Endothelial cell of umbilical vein (primary cell): ENCODE measurements around the gene WDR90. TPM values are rescaled to one million over a fixed set of nuclear protein-coding genes. Genes with fewer than 3 reads are reported as not detected.

Experiments used
- BruUV-seq: library from RNA; stranded (reverse); fragments of 400-500 nt; replicated peaks from 2 replicates; lab custom pipeline; 2021; lab: Mats Ljungman, UMichigan
- CTCF ChIA-PET: fragments of 300-600, 350-600 bp; sonication (Branson Sonifier 250); formaldehyde crosslinking; loops from one replicate; lab custom pipeline; 2021; ENCODE audit warnings: antibody characterized with exemption, inconsistent platforms; lab: Charles Lee
- POLR2A ChIA-PET: fragments of 300-600, 350-600 bp; sonication (Branson Sonifier 250); formaldehyde crosslinking; loops from one replicate; lab custom pipeline; 2021; ENCODE audit warnings: antibody characterized with exemption, inconsistent platforms; lab: Charles Lee
- DNase-seq: peaks from one replicate; pipeline ENCODE4 v3.0.0-alpha.2; 2011; ENCODE audit warnings: low read depth, low spot score
- FAIRE-seq: peaks from 2 replicates; lab custom pipeline; 2011; peaks lifted over from hg19 to GRCh38; lab: Jason Lieb, UNC
- H2AFZ ChIP-seq: 2 replicates; pipeline ENCODE4 v1.6.0; 2012; ENCODE audit warnings: low read depth, low read length, control low read depth, inconsistent platforms
- H3K27ac ChIP-seq: 2 replicates; pipeline ENCODE4 v1.5.1; 2011; ENCODE audit warnings: low read depth, mild to moderate bottlenecking, control low read depth, low read length, moderate library complexity; ENCODE audit not compliant: insufficient read depth
- H3K27me3 ChIP-seq, 2 experiments: 2 replicates each; pipeline versions ENCODE4 v1.6.0 to v1.6.1; 2011; ENCODE audit warnings: low read length in 2 of 2, mixed read lengths in 1 of 2; ENCODE audit not compliant: control insufficient read depth in 2 of 2, insufficient read depth in 2 of 2
- H3K36me3 ChIP-seq, 2 experiments: 2 replicates in 1 of 2; 3 replicates in 1 of 2; pipeline ENCODE4 v1.5.1; 2011; ENCODE audit warnings: low read length in 2 of 2, mild to moderate bottlenecking in 1 of 2, moderate library complexity in 1 of 2; ENCODE audit not compliant: control insufficient read depth in 2 of 2, insufficient read depth in 2 of 2; ENCODE audit errors: extremely low read depth in 1 of 2
- H3K4me1 ChIP-seq: 3 replicates; pipeline ENCODE4 v1.5.1; 2011; ENCODE audit warnings: mild to moderate bottlenecking, low read length; ENCODE audit not compliant: control insufficient read depth, insufficient read depth; ENCODE audit errors: extremely low read depth
- H3K4me2 ChIP-seq: 2 replicates; pipeline ENCODE4 v1.6.1; 2011; ENCODE audit warnings: low read length, control low read depth, mixed read lengths; ENCODE audit not compliant: insufficient read depth
- H3K4me3 ChIP-seq, 3 experiments: fragments of 200-600 bp in 1 of 3; sonication (generic), shearing (Covaris generic) in 1 of 3; replicated peaks in 1 of 3; 2 replicates each; pipeline ENCODE4 v1.5.1; 2011 to 2016; ENCODE audit warnings: control low read depth in 3 of 3, low read length in 3 of 3, mild to moderate bottlenecking in 2 of 3, inconsistent platforms in 1 of 3, low read depth in 1 of 3, moderate library complexity in 1 of 3; ENCODE audit not compliant: insufficient read depth in 1 of 3
- H3K79me2 ChIP-seq: 2 replicates; pipeline ENCODE4 v1.6.0; 2012; ENCODE audit warnings: low read length, inconsistent platforms; ENCODE audit not compliant: control insufficient read depth, insufficient read depth
- H3K9ac ChIP-seq: replicated peaks from 2 replicates; pipeline ENCODE3; 2011; ENCODE audit warnings: low read length, control low read depth; ENCODE audit not compliant: insufficient read depth; ENCODE audit errors: extremely low read depth
- H3K9me1 ChIP-seq: replicated peaks from 3 replicates; pipeline ENCODE4 v1.6.0; 2011; ENCODE audit warnings: mild to moderate bottlenecking, low read length; ENCODE audit not compliant: control insufficient read depth, insufficient read depth; ENCODE audit errors: extremely low read depth
- H3K9me3 ChIP-seq: replicated peaks from 2 replicates; pipeline ENCODE4 v1.5.1; 2012; ENCODE audit warnings: low read length, inconsistent platforms; ENCODE audit not compliant: control insufficient read depth, insufficient read depth
- H4K20me1 ChIP-seq: replicated peaks from 2 replicates; pipeline ENCODE3; 2011; ENCODE audit warnings: mild to moderate bottlenecking, low read length; ENCODE audit not compliant: control insufficient read depth, insufficient read depth; ENCODE audit errors: extremely low read depth
- EZH2 ChIP-seq: IDR thresholded peaks from 2 replicates; pipeline ENCODE4 v1.6.1; 2012; ENCODE audit warnings: borderline replicate concordance, low read depth, mild to moderate bottlenecking, moderate library complexity, low read length, inconsistent platforms; ENCODE audit not compliant: severe bottlenecking
- FOS ChIP-seq: IDR thresholded peaks from 2 replicates; pipeline ENCODE4 v1.6.1; 2011; ENCODE audit warnings: mild to moderate bottlenecking, low read length, moderate library complexity, borderline replicate concordance; ENCODE audit not compliant: insufficient read depth
- GATA2 ChIP-seq: IDR thresholded peaks from 2 replicates; pipeline ENCODE4 v1.7.0; 2011; ENCODE audit warnings: low read depth, mild to moderate bottlenecking, moderate library complexity, mixed read lengths, low read length; ENCODE audit not compliant: insufficient read length, insufficient read depth
- MYC ChIP-seq: IDR thresholded peaks from one replicate; pipeline ENCODE4 v1.6.1; 2011; ENCODE audit warnings: mild to moderate bottlenecking, low read depth, low read length
- POLR2A ChIP-seq: IDR thresholded peaks from 2 replicates; pipeline ENCODE4 v1.6.1; 2012; ENCODE audit warnings: low read depth, mild to moderate bottlenecking, control low read depth, low read length
- dilution Hi-C: fragments of 300-500 bp; cut with MboI; formaldehyde crosslinking; loops from one replicate; pipeline ENCODE4 v1.15.0; 2019; ENCODE audit warnings: low sequenced_read_pairs; ENCODE audit not compliant: extremely low pct_ligation_motif_present
- intact Hi-C: fragments of 100-400 bp; cut with micrococcal nuclease; formaldehyde crosslinking; loops from one replicate; pipeline ENCODE4 v1.10.0; 2022
- polyA plus RNA-seq, 4 experiments: library from polyadenylated mRNA; depleted of rRNA in 3 of 4; stranded (reverse) in 3 of 4; unstranded in 1 of 4; fragments of >200 nt; gene quantifications; 2 replicates each; pipeline versions ENCODE4 v1.2.1 to v1.2.3, GENCODE V29; 2011 to 2012; ENCODE audit warnings: missing spikeins in 1 of 4
- total RNA-seq: library from RNA; stranded (reverse); gene quantifications from 2 replicates; pipeline ENCODE4 v1.2.3, GENCODE V29; 2021
- TF ChIP-seq, protein P1 (sequence below), 2 donors: IDR thresholded peaks; 1 replicate in 1 of 2; 2 replicates in 1 of 2; pipeline ENCODE4 v1.5.1; 2011; ENCODE audit warnings: low read length in 2 of 2, mild to moderate bottlenecking in 2 of 2, moderate library complexity in 2 of 2, control low read depth in 1 of 2, inconsistent platforms in 1 of 2, low read depth in 1 of 2; ENCODE audit not compliant: insufficient read depth in 1 of 2; ENCODE audit errors: extremely low read depth in 1 of 2

WDR90 gene
- total and polyA plus RNA-seq, 2 donors (not counting 3 experiments of a cell fraction or from before 2014, with no cell fraction given) = 22.2 to 51.8 TPM

GRCh38 chr16:694187-694862 is 45.2 kb downstream of the WDR90 start:
- BruUV-seq = no TSS peak
- FAIRE-seq = no peak
- Histone ChIP-seq H3K9me3 (no peaks in the 10 kb centered on the region), H3K9me1 (no peaks in the 10 kb centered on the region), H3K27me3 (peaks cover 32 to 34% of the 10 kb centered on the region in 2 experiments), H3K4me2 (no peak overlapping the region), H3K27ac (no peak overlapping the region), H3K9ac (no peak overlapping the region), H3K36me3 (no peaks in the 10 kb centered on the region), H3K79me2 (no peaks in the 10 kb centered on the region), H2AFZ (no peak overlapping the region), H3K4me3 (no peak overlapping the region), H4K20me1 (no peaks in the 10 kb centered on the region), H3K4me1 (peaks cover 5% of the 10 kb centered on the region)
- dilution Hi-C loops (no loop called here), intact Hi-C loops (no loop called here)
- ChIA-PET POLR2A (no interaction called here), CTCF (no interaction called here)
- no peak for DNase-seq
- TF ChIP-seq FOS (no peak), EZH2 (peak; percentile 94)

GRCh38 chr16:694863-695354 is 45.7 kb downstream of the WDR90 start:
- FAIRE-seq = no peak
- no peak overlapping the region for H3K4me3 ChIP-seq
- no peak overlapping the region for H3K27ac ChIP-seq
- dilution Hi-C loops (no loop called here), intact Hi-C loops (no loop called here)
- H3K79me2 ChIP-seq = no peaks in the 10 kb centered on the region
- H3K9me1 ChIP-seq = no peaks in the 10 kb centered on the region
- no peaks in the 10 kb centered on the region for H4K20me1 ChIP-seq
- no peak overlapping the region for H3K9ac ChIP-seq
- CTCF ChIA-PET = interaction anchor here (0.9 kb wide), 1 partner anchor 8 kb away, joined by 3 read pairs; no protein-coding TSS in a partner anchor
- no TSS peak for BruUV-seq
- peaks cover 32 to 34% of the 10 kb centered on the region in 2 experiments for H3K27me3 ChIP-seq
- TF ChIP-seq, protein P1, sequence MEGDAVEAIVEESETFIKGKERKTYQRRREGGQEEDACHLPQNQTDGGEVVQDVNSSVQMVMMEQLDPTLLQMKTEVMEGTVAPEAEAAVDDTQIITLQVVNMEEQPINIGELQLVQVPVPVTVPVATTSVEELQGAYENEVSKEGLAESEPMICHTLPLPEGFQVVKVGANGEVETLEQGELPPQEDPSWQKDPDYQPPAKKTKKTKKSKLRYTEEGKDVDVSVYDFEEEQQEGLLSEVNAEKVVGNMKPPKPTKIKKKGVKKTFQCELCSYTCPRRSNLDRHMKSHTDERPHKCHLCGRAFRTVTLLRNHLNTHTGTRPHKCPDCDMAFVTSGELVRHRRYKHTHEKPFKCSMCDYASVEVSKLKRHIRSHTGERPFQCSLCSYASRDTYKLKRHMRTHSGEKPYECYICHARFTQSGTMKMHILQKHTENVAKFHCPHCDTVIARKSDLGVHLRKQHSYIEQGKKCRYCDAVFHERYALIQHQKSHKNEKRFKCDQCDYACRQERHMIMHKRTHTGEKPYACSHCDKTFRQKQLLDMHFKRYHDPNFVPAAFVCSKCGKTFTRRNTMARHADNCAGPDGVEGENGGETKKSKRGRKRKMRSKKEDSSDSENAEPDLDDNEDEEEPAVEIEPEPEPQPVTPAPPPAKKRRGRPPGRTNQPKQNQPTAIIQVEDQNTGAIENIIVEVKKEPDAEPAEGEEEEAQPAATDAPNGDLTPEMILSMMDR (IDR thresholded peaks at IDR 0.05; ENCODE audit: extremely low read depth in 1 of 2, insufficient read depth in 1 of 2, low read depth in 1 of 2, low read length in 2 of 2) = no peak
- TF ChIP-seq MYC (no peak), GATA2 (no peak), POLR2A (no peak), EZH2 (peak; percentile 11)
- no peak overlapping the region for H2AFZ ChIP-seq
- no peaks in the 10 kb centered on the region for H3K9me3 ChIP-seq
- no peaks in the 10 kb centered on the region for H3K4me1 ChIP-seq
- POLR2A ChIA-PET = no interaction called here
- no peak overlapping the region for H3K4me2 ChIP-seq
- no peaks in the 10 kb centered on the region for H3K36me3 ChIP-seq
- no peak for DNase-seq
